Caco-2 (cell line): ENCODE data around the gene CALML3. TPM values are rescaled to one million over a fixed set of nuclear protein-coding genes. Genes with fewer than 3 reads are reported as not detected.

Experiments
- BruUV-seq: library from RNA; stranded (reverse); fragments of 400-500 nt; replicated peaks from 2 replicates; lab custom pipeline; 2021; lab: Mats Ljungman, UMichigan
- CTCF ChIA-PET: fragments of 300-600 bp; sonication (Branson Sonifier 250); formaldehyde crosslinking; loops from one replicate; lab custom pipeline; 2022; ENCODE audit warnings: antibody characterized with exemption; lab: Charles Lee
- POLR2A ChIA-PET: fragments of 300-600 bp; sonication (Branson Sonifier 250); formaldehyde crosslinking; loops from one replicate; lab custom pipeline; 2022; ENCODE audit warnings: antibody characterized with exemption; lab: Charles Lee
- DNase-seq, 2 experiments: peaks; one replicate each; pipeline versions ENCODE4 v3.0.0 to v3.0.0-alpha.2; 2020 to 2022
- H3K27me3 ChIP-seq: replicated peaks from 2 replicates; pipeline ENCODE4 v1.6.0; 2011; ENCODE audit warnings: low read length; ENCODE audit not compliant: control insufficient read depth, insufficient read depth
- H3K36me3 ChIP-seq: 2 replicates; pipeline ENCODE4 v1.5.1; 2011; ENCODE audit warnings: low read length; ENCODE audit not compliant: control insufficient read depth, insufficient read depth
- H3K4me1 ChIP-seq: fragments of 250-450 bp; sonication (Bioruptor Pico); 2 replicates; pipeline ENCODE4 v1.5.1; 2020; ENCODE audit warnings: mild to moderate bottlenecking
- H3K4me3 ChIP-seq: 2 replicates; pipeline ENCODE4 v1.5.1; 2011; ENCODE audit warnings: low read depth, mild to moderate bottlenecking, control low read depth, low read length
- H3K9me3 ChIP-seq: fragments of 250-450 bp; sonication (Bioruptor Pico); 2 replicates; pipeline ENCODE4 v1.5.1; 2020; ENCODE audit warnings: mild to moderate bottlenecking, moderate library complexity
- H3K27ac Mint-ChIP-seq: one replicate; pipeline ENCODE4 v1.8.0; 2022; ENCODE audit warnings: mixed read lengths; ENCODE audit not compliant: unreplicated experiment
- H3K27me3 Mint-ChIP-seq: one replicate; pipeline ENCODE4 v1.8.0; 2022; ENCODE audit warnings: mixed read lengths; ENCODE audit not compliant: insufficient read depth, unreplicated experiment
- H3K36me3 Mint-ChIP-seq: one replicate; pipeline ENCODE4 v1.8.0; 2022; ENCODE audit warnings: mild to moderate bottlenecking, mixed read lengths; ENCODE audit not compliant: insufficient read depth, unreplicated experiment
- H3K4me1 Mint-ChIP-seq: one replicate; pipeline ENCODE4 v1.8.0; 2022; ENCODE audit warnings: low read depth, mixed read lengths; ENCODE audit not compliant: unreplicated experiment
- H3K4me3 Mint-ChIP-seq: one replicate; pipeline ENCODE4 v1.8.0; 2022; ENCODE audit warnings: mild to moderate bottlenecking, moderate library complexity, mixed read lengths; ENCODE audit not compliant: unreplicated experiment
- H3K9me3 Mint-ChIP-seq: one replicate; pipeline ENCODE4 v1.8.0; 2022; ENCODE audit warnings: mixed read lengths; ENCODE audit not compliant: unreplicated experiment
- CTCF ChIP-seq, 2 experiments: fragments of 200-600 bp in 1 of 2; IDR thresholded peaks; 1 replicate in 1 of 2; 2 replicates in 1 of 2; pipeline versions ENCODE4 v1.5.1 to v1.8.0; 2011 to 2022; ENCODE audit warnings: antibody characterized with exemption in 1 of 2, control low read depth in 1 of 2, inconsistent platforms in 1 of 2, low read depth in 1 of 2, low read length in 1 of 2, mild to moderate bottlenecking in 1 of 2, moderate library complexity in 1 of 2; ENCODE audit not compliant: insufficient read depth in 1 of 2, severe bottlenecking in 1 of 2, unreplicated experiment in 1 of 2
- intact Hi-C: fragments of 100-400 bp; cut with micrococcal nuclease; formaldehyde crosslinking; loops from one replicate; pipeline ENCODE4 v1.10.0; 2022; ENCODE audit not compliant: unreplicated experiment
- total RNA-seq: library from RNA; stranded (reverse); gene quantifications from 2 replicates; pipeline ENCODE4 v1.2.3, GENCODE V29; 2022

The CALML3 gene
- total RNA-seq, 1 experiment from 2014 or later = 0.18 TPM

GRCh38 chr10:5485948-5486852, 38.6 kb upstream of the CALML3 start:
- POLR2A ChIA-PET = no interaction called here

GRCh38 chr10:5486853-5487235, 37.9 kb upstream of the CALML3 start:
- H3K27me3 Mint-ChIP-seq = no peaks in the 10 kb centered on the region
- ChIA-PET CTCF (interaction anchor here (1.1 kb wide), 1 partner anchor 136 kb away, joined by 4 read pairs; no protein-coding TSS in a partner anchor), POLR2A (no interaction called here)
- Histone ChIP-seq H3K9me3 (peaks cover 14% of the 10 kb centered on the region; the same call in 1 of the 2 replicates), H3K4me3 (no peak overlapping the region), H3K36me3 (peaks cover 5% of the 10 kb centered on the region), H3K27me3 (no peaks in the 10 kb centered on the region), H3K4me1 (peaks cover 21% of the 10 kb centered on the region)
- no peak for DNase-seq
- no TSS peak for BruUV-seq
- no peak for TF ChIP-seq CTCF (IDR thresholded peaks at IDR 0.05; ENCODE audit: insufficient read depth in 1 of 2, low read depth in 1 of 2, low read length in 1 of 2, severe bottlenecking in 1 of 2, unreplicated experiment in 1 of 2)
- peak overlapping the region; percentile 84 for H3K27ac Mint-ChIP-seq
- intact Hi-C loops = no loop called here
- peaks cover 25% of the 10 kb centered on the region for H3K36me3 Mint-ChIP-seq
- H3K9me3 Mint-ChIP-seq = peaks cover 3% of the 10 kb centered on the region
- H3K4me1 Mint-ChIP-seq = peaks cover 11% of the 10 kb centered on the region
- no peak overlapping the region for H3K4me3 Mint-ChIP-seq

More at GRCh38 chr10:5485948-5486852, 38.6 kb upstream of the CALML3 start:
- no peak for DNase-seq
- Histone ChIP-seq H3K36me3 (peaks cover 3% of the 10 kb centered on the region; the same call in 1 of the 2 replicates), H3K9me3 (peaks cover 9% of the 10 kb centered on the region; the same call in 1 of the 2 replicates), H3K4me1 (peaks cover 21% of the 10 kb centered on the region), H3K27me3 (no peaks in the 10 kb centered on the region), H3K4me3 (no peak overlapping the region)
- CTCF ChIA-PET = interaction anchor here (1.1 kb wide), 1 partner anchor 137 kb away, joined by 4 read pairs; no protein-coding TSS in a partner anchor
- H3K4me3 Mint-ChIP-seq = no peak overlapping the region
- no peaks in the 10 kb centered on the region for H3K27me3 Mint-ChIP-seq
- no peaks in the 10 kb centered on the region for H3K9me3 Mint-ChIP-seq
- no TSS peak for BruUV-seq
- no peak for TF ChIP-seq CTCF (IDR thresholded peaks at IDR 0.05; ENCODE audit: insufficient read depth in 1 of 2, low read depth in 1 of 2, low read length in 1 of 2, severe bottlenecking in 1 of 2, unreplicated experiment in 1 of 2)
- peaks cover 24% of the 10 kb centered on the region for H3K36me3 Mint-ChIP-seq
- intact Hi-C loops = no loop called here
- peaks cover 11% of the 10 kb centered on the region for H3K4me1 Mint-ChIP-seq
- peak overlapping the region; percentile 84 for H3K27ac Mint-ChIP-seq
